ENCODE measurements around the gene SLC28A3. TPM values are rescaled to one million over a fixed set of nuclear protein-coding genes. Genes with fewer than 3 reads are reported as not detected.

The SLC28A3 gene
- total RNA-seq, result 0.15 and 0.17 TPM in 2 replicates

GRCh38 chr9:84340535-84340934, at the start of gene SLC28A3:
Gene SLC28A3 (minus strand): TSS chr9:84340758. CDS start chr9:84340633, 125 bp downstream.

Measured in bronchus fibroblast of lung (primary cell).